Head of caudate nucleus (tissue), 42 donors: Measurements from ENCODE around the gene FAM20C.
A peak's percentile ranks its signal among the peaks of the same experiment; 100 is the strongest.

Source experiments
- DNase-seq, 42 donors: peaks; one replicate each; pipeline versions ENCODE4 v3.0.0 to v3.0.0-alpha.2; 2020 to 2021; ENCODE audit warnings: mixed read lengths in 7 of 42
- intact Hi-C: fragments of 100-400 bp; cut with DNase I; formaldehyde crosslinking; loops from one replicate; pipeline ENCODE4 v1.15.0; 2022

The FAM20C gene

GRCh38 chr7:247181-247580 is 54.8 kb downstream of the FAM20C start:
- intact Hi-C loops = no loop called here

GRCh38 chr7:247636-248035 is 55.3 kb downstream of the FAM20C start:
- no peak for DNase-seq
- intact Hi-C loops = no loop called here

More at GRCh38 chr7:247181-247580, 54.8 kb downstream of the FAM20C start:
- no peak for DNase-seq

- peak in 20 of 42 donors; percentile 33 to 76 (median 52) for DNase-seq
- intact Hi-C loops = no loop called here
Observed at GRCh38 chr7:248732-249435, 56.5 kb downstream of the FAM20C start.

GRCh38 chr7:249989-250388 is 57.6 kb downstream of the FAM20C start:
- no peak for DNase-seq
- intact Hi-C loops = no loop called here

- intact Hi-C loops = no loop called here
- no peak for DNase-seq
Observed at GRCh38 chr7:250523-250922, 58.2 kb downstream of the FAM20C start.

- intact Hi-C loops = no loop called here
- DNase-seq = no peak
Observed at GRCh38 chr7:251005-251404, 58.6 kb downstream of the FAM20C start.

- DNase-seq = no peak
- intact Hi-C loops = no loop called here
Observed at GRCh38 chr7:251446-252175, 59.2 kb downstream of the FAM20C start.

GRCh38 chr7:252216-252965 is 60.0 kb downstream of the FAM20C start:
- DNase-seq = no peak
- intact Hi-C loops = no loop called here

- DNase-seq = no peak
- intact Hi-C loops = no loop called here
Observed at GRCh38 chr7:252981-253380, 60.6 kb downstream of the FAM20C start.

GRCh38 chr7:253581-254336 is 61.4 kb downstream of the FAM20C start:
- no peak for DNase-seq
- intact Hi-C loops = no loop called here

- intact Hi-C loops = no loop called here
- no peak for DNase-seq
Observed at GRCh38 chr7:254337-255037, 62.1 kb downstream of the FAM20C start.

GRCh38 chr7:255038-255435 is 62.7 kb downstream of the FAM20C start:
- DNase-seq = no peak
- intact Hi-C loops = no loop called here

- intact Hi-C loops = no loop called here
- no peak for DNase-seq
Observed at GRCh38 chr7:255721-256361, 63.5 kb downstream of the FAM20C start.

GRCh38 chr7:256461-256940 is 64.1 kb downstream of the FAM20C start:
- intact Hi-C loops = no loop called here
- no peak for DNase-seq

- peak in 1 of 42 donors; percentile 1 for DNase-seq
- intact Hi-C loops = no loop called here
Observed at GRCh38 chr7:256981-257646, 64.7 kb downstream of the FAM20C start.

GRCh38 chr7:257647-257992 is 65.2 kb downstream of the FAM20C start:
- intact Hi-C loops = no loop called here
- no peak for DNase-seq

GRCh38 chr7:258476-259190 is 66.3 kb downstream of the FAM20C start:
- DNase-seq = peak in 1 of 42 donors; percentile 2
- intact Hi-C loops = no loop called here
